HT1080 (cell line): ENCODE data around the gene ADCY5. TPM values are rescaled to one million over a fixed set of nuclear protein-coding genes. Genes with fewer than 3 reads are reported as not detected.

Source experiments
- DNase-seq: peaks from one replicate; pipeline ENCODE4 v3.0.0-alpha.2; 2015; ENCODE audit warnings: low read depth
- total RNA-seq: library from RNA; depleted of rRNA; stranded (reverse); fragments of >200 nt; shearing (Covaris generic); gene quantifications from 2 replicates; pipeline ENCODE4 v1.2.3, GENCODE V29; 2014

The ADCY5 gene
- total RNA-seq, 1 experiment from 2014 or later: 1.7 TPM

GRCh38 chr3:123459862-123460261, 11.0 kb upstream of the ADCY5 start:
- no peak for DNase-seq

GRCh38 chr3:123458255-123458654, 9.4 kb upstream of the ADCY5 start:
- DNase-seq: no peak

- no peak for DNase-seq
Measured at GRCh38 chr3:123457841-123458240, 9.0 kb upstream of the ADCY5 start.

- no peak for DNase-seq
Measured at GRCh38 chr3:123453675-123454074, 4.8 kb upstream of the ADCY5 start.

- DNase-seq: no peak
Measured at GRCh38 chr3:123451186-123451585, 2.3 kb upstream of the ADCY5 start.

- DNase-seq: no peak
Measured at GRCh38 chr3:123449997-123450604, 1.2 kb upstream of the ADCY5 start.

- DNase-seq: no peak
Measured at GRCh38 chr3:123449102-123449996, 459 bp upstream of the ADCY5 start.

GRCh38 chr3:123447749-123448517, 957 bp downstream of the ADCY5 start:
- no peak for DNase-seq

GRCh38 chr3:123447416-123447748, 1.5 kb downstream of the ADCY5 start:
- DNase-seq: no peak

- no peak for DNase-seq
Measured at GRCh38 chr3:123446610-123447109, 2.2 kb downstream of the ADCY5 start.

GRCh38 chr3:123446210-123446609, 2.7 kb downstream of the ADCY5 start:
- DNase-seq: no peak

GRCh38 chr3:123445702-123446101, 3.2 kb downstream of the ADCY5 start:
- no peak for DNase-seq

GRCh38 chr3:123444744-123445143, 4.1 kb downstream of the ADCY5 start:
- DNase-seq: no peak

GRCh38 chr3:123444023-123444422, 4.9 kb downstream of the ADCY5 start:
- no peak for DNase-seq

- no peak for DNase-seq
Measured at GRCh38 chr3:123442908-123443307, 6.0 kb downstream of the ADCY5 start.

GRCh38 chr3:123442125-123442524, 6.8 kb downstream of the ADCY5 start:
- no peak for DNase-seq

- peak; percentile 36 for DNase-seq
Measured at GRCh38 chr3:123439806-123440580, 8.9 kb downstream of the ADCY5 start.

GRCh38 chr3:123432832-123433523, 15.9 kb downstream of the ADCY5 start:
- no peak for DNase-seq

GRCh38 chr3:123431658-123432324, 17.1 kb downstream of the ADCY5 start:
- no peak for DNase-seq
